ENCODE results near the gene ZNF334. TPM values are rescaled to one million over a fixed set of nuclear protein-coding genes. Genes with fewer than 3 reads are reported as not detected.

The ZNF334 gene
- total RNA-seq, 3 donors from 2014 or later: 0.96 to 18.7 (median 8.2) TPM

GRCh38 chr20:46520976-46521579 lies 7.7 kb upstream of the ZNF334 start:
- DNase-seq (ENCODE audit: low spot score in 2 of 2): peak in 1 of 2 donors; percentile 35
- Histone ChIP-seq H3K27me3 (peaks cover 0 to 10% of the 10 kb centered on the region in 2 donors), H3K4me1 (no peaks in the 10 kb centered on the region), H3K36me3 (no peaks in the 10 kb centered on the region), H3K4me3 (no peak overlapping the region), H3K9me3 (peaks cover 0 to 3% of the 10 kb centered on the region in 2 donors), H3K27ac (no peak overlapping the region)
- intact Hi-C loops (cut with DNase I; ENCODE audit: low total_unique reads): no loop called here
- TF ChIP-seq POLR2A (IDR thresholded peaks at IDR 0.05) (no peak), CTCF (IDR thresholded peaks at IDR 0.05) (peak in 2 of 3 donors; percentile 52 to 63)

GRCh38 chr20:46520540-46520939 lies 7.2 kb upstream of the ZNF334 start:
- TF ChIP-seq POLR2A (IDR thresholded peaks at IDR 0.05) (no peak), CTCF (IDR thresholded peaks at IDR 0.05) (no peak), POLR2AphosphoS5 (IDR thresholded peaks at IDR 0.05) (no peak)
- H3K9me3 ChIP-seq: peaks cover 0 to 3% of the 10 kb centered on the region in 2 donors
- H3K36me3 ChIP-seq: no peaks in the 10 kb centered on the region
- no peak for DNase-seq (ENCODE audit: low spot score in 2 of 2)
- H3K4me1 ChIP-seq: no peaks in the 10 kb centered on the region
- peaks cover 0 to 10% of the 10 kb centered on the region in 2 donors for H3K27me3 ChIP-seq
- intact Hi-C loops (cut with DNase I; ENCODE audit: low total_unique reads): no loop called here
- no peak overlapping the region for H3K27ac ChIP-seq
- no peak overlapping the region for H3K4me3 ChIP-seq

GRCh38 chr20:46519471-46520068 lies 6.2 kb upstream of the ZNF334 start:
- H3K27ac ChIP-seq: no peak overlapping the region
- TF ChIP-seq POLR2AphosphoS5 (IDR thresholded peaks at IDR 0.05) (no peak), CTCF (IDR thresholded peaks at IDR 0.05) (no peak), POLR2A (IDR thresholded peaks at IDR 0.05) (no peak)
- intact Hi-C loops (cut with DNase I; ENCODE audit: low total_unique reads): no loop called here
- no peak for DNase-seq (ENCODE audit: low spot score in 2 of 2)
- no peaks in the 10 kb centered on the region for H3K36me3 ChIP-seq
- peaks cover 0 to 3% of the 10 kb centered on the region in 2 donors for H3K9me3 ChIP-seq
- no peaks in the 10 kb centered on the region for H3K4me1 ChIP-seq
- H3K27me3 ChIP-seq: peaks cover 0 to 10% of the 10 kb centered on the region in 2 donors
- H3K4me3 ChIP-seq: no peak overlapping the region

GRCh38 chr20:46509523-46509922 lies 3.8 kb downstream of the ZNF334 start:
- TF ChIP-seq CTCF (IDR thresholded peaks at IDR 0.05) (no peak), POLR2A (IDR thresholded peaks at IDR 0.05) (no peak), POLR2AphosphoS5 (IDR thresholded peaks at IDR 0.05) (no peak)
- no peaks in the 10 kb centered on the region for H3K27me3 ChIP-seq
- H3K4me1 ChIP-seq: no peaks in the 10 kb centered on the region
- H3K4me3 ChIP-seq: no peak overlapping the region
- intact Hi-C loops (cut with DNase I; ENCODE audit: low total_unique reads): no loop called here
- no peak for DNase-seq (ENCODE audit: low spot score in 2 of 2)
- no peaks in the 10 kb centered on the region for H3K36me3 ChIP-seq
- no peak overlapping the region for H3K27ac ChIP-seq
- H3K9me3 ChIP-seq: no peaks in the 10 kb centered on the region

- no peak overlapping the region for H3K27ac ChIP-seq
- TF ChIP-seq POLR2A (IDR thresholded peaks at IDR 0.05) (no peak), CTCF (IDR thresholded peaks at IDR 0.05) (no peak), POLR2AphosphoS5 (IDR thresholded peaks at IDR 0.05) (no peak)
- H3K36me3 ChIP-seq: no peaks in the 10 kb centered on the region
- H3K4me1 ChIP-seq: no peaks in the 10 kb centered on the region
- no peak overlapping the region for H3K4me3 ChIP-seq
- no peaks in the 10 kb centered on the region for H3K27me3 ChIP-seq
- no peak for DNase-seq (ENCODE audit: low spot score in 2 of 2)
- H3K9me3 ChIP-seq: peaks cover 0 to 11% of the 10 kb centered on the region in 2 donors
- intact Hi-C loops (cut with DNase I; ENCODE audit: low total_unique reads): no loop called here
Observed at GRCh38 chr20:46507760-46508407, 5.5 kb downstream of the ZNF334 start.

Measured in breast epithelium (tissue), 4 donors.